Measurements from ENCODE around the gene CTXN3. TPM values are rescaled to one million over a fixed set of nuclear protein-coding genes. Genes with fewer than 3 reads are reported as not detected.

The CTXN3 gene
- polyA plus RNA-seq, 1 donor from 2014 or later: 0.83 TPM

GRCh38 chr5:127707209-127707608 lies 58.3 kb downstream of the CTXN3 start:
- no peak overlapping the region for H3K4me2 ChIP-seq (ENCODE audit: low read length)
- no peak overlapping the region for H3K9ac ChIP-seq (ENCODE audit: low read length)
- no peaks in the 10 kb centered on the region for H3K27me3 ChIP-seq (ENCODE audit: insufficient read depth, low read depth, low read length)
- no peak overlapping the region for H3K4me3 ChIP-seq (ENCODE audit: low read length)
- no peaks in the 10 kb centered on the region for H3F3A ChIP-seq (ENCODE audit: insufficient read depth, low read length, poor library complexity, severe bottlenecking)
- TF ChIP-seq EP300 (conservative IDR thresholded peaks at IDR 0.05; ENCODE audit: poor library complexity, severe bottlenecking): no peak
- no peak for TF ChIP-seq EZH2 (IDR thresholded peaks at IDR 0.05; ENCODE audit: borderline replicate concordance, insufficient read depth, low read length, poor library complexity, severe bottlenecking)
- no peak for TF ChIP-seq POLR2AphosphoS5 (IDR thresholded peaks at IDR 0.05)
- TF ChIP-seq TAF1 (IDR thresholded peaks at IDR 0.05; ENCODE audit: low read depth): no peak
- TF ChIP-seq CTCF (IDR thresholded peaks at IDR 0.05; ENCODE audit: poor library complexity, severe bottlenecking): no peak
- TF ChIP-seq, protein P1, sequence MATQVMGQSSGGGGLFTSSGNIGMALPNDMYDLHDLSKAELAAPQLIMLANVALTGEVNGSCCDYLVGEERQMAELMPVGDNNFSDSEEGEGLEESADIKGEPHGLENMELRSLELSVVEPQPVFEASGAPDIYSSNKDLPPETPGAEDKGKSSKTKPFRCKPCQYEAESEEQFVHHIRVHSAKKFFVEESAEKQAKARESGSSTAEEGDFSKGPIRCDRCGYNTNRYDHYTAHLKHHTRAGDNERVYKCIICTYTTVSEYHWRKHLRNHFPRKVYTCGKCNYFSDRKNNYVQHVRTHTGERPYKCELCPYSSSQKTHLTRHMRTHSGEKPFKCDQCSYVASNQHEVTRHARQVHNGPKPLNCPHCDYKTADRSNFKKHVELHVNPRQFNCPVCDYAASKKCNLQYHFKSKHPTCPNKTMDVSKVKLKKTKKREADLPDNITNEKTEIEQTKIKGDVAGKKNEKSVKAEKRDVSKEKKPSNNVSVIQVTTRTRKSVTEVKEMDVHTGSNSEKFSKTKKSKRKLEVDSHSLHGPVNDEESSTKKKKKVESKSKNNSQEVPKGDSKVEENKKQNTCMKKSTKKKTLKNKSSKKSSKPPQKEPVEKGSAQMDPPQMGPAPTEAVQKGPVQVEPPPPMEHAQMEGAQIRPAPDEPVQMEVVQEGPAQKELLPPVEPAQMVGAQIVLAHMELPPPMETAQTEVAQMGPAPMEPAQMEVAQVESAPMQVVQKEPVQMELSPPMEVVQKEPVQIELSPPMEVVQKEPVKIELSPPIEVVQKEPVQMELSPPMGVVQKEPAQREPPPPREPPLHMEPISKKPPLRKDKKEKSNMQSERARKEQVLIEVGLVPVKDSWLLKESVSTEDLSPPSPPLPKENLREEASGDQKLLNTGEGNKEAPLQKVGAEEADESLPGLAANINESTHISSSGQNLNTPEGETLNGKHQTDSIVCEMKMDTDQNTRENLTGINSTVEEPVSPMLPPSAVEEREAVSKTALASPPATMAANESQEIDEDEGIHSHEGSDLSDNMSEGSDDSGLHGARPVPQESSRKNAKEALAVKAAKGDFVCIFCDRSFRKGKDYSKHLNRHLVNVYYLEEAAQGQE (IDR thresholded peaks at IDR 0.05; ENCODE audit: borderline replicate concordance): no peak
- TF ChIP-seq RAD21 (conservative IDR thresholded peaks at IDR 0.05): no peak
- no peak for TF ChIP-seq MXI1 (conservative IDR thresholded peaks at IDR 0.05; ENCODE audit: poor library complexity, severe bottlenecking)
- TF ChIP-seq SMC3 (conservative IDR thresholded peaks at IDR 0.05; ENCODE audit: poor library complexity): no peak
- H3K27ac ChIP-seq (ENCODE audit: low read length): no peak overlapping the region
- no peaks in the 10 kb centered on the region for H3K36me3 ChIP-seq (ENCODE audit: insufficient read depth, low read length)
- no peak overlapping the region for H2AFZ ChIP-seq (ENCODE audit: low read depth, low read length)
- no peaks in the 10 kb centered on the region for H3K9me3 ChIP-seq (ENCODE audit: low read length)
- H3K79me2 ChIP-seq (replicated peaks; ENCODE audit: insufficient read depth, low read length): no peaks in the 10 kb centered on the region
- H3K9me2 ChIP-seq (ENCODE audit: insufficient read depth, low read length): no peaks in the 10 kb centered on the region
- no peaks in the 10 kb centered on the region for H4K20me1 ChIP-seq (ENCODE audit: insufficient read depth)

Other genes starting within 250 kb of the CTXN3 start
- 32.8 and 36.3 TPM in 2 replicates for gene PRRC1, start 131.4 kb upstream of the CTXN3 start, polyA plus RNA-seq
- not detected in 2 replicates for gene CCDC192, start 54.3 kb downstream of the CTXN3 start, polyA plus RNA-seq

All from neural cell (in vitro differentiated cells).